ENCODE results near the gene GRIA3.
"Not testable (repeated sequence)": the region's sequence is repeated elsewhere in the genome, so short reads cannot be mapped to it uniquely, and the experiment has no call there.

Gene GRIA3

DNA sequence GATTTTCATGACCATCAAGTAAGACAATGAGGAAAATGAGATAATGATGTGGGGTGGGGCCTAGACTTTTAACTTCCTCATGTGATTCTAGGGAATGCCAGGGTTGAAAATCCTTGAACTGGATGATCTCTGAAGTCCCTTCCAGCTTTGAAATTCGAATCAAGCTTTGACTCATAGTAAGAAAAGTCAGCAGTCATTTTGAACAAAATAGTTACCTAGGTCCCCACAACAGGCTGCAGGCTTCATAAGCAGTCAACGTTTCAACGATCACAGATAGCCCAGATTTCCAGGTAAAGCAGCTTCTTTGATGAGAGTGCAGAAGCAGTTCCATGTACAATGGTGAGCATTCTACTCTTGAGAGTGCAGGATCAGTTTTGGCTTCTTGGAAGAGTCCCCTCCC, 93.7 kb downstream of the GRIA3 start:
- DNase-seq = no peak

DNA sequence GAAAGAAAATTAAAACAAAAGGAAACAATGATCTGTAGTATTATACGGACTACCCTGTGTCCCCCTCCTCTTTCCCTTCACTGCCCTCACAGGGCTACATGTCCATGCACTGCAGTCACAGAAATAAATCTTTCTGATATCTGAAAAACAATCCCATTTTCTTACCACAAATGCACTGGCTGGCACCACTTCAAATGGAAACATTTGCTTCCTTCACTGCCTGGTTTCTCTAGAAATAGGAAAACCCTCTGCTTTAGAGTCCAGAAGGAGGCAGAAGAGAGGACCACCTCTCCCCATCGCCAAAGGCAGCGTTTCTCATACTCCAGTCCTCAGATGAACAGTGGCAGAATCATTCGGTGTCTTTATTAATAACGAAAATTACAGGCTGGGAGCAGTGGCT, 98.2 kb downstream of the GRIA3 start:
- no peak for DNase-seq

DNA sequence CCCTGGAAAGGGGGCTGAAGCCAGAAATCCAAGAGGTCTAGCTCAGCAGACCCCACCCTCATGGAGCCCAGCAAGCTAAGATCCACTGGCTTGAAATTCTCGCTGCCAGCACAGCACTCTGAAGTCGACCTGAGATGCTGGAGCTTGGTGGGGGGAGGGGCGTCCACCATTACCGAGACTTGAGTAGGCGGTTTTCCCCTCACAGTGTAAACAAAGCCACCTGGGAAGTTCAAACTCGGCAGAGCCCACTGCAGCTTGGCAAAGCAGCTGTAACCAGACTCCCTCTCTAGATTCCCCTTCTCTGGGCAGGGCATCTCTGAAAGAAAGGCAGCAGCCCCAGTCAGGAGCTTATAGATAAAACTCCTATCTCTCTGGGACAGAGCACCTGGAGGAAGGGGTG, 99.3 kb downstream of the GRIA3 start:
- not testable (repeated sequence) for DNase-seq

DNA sequence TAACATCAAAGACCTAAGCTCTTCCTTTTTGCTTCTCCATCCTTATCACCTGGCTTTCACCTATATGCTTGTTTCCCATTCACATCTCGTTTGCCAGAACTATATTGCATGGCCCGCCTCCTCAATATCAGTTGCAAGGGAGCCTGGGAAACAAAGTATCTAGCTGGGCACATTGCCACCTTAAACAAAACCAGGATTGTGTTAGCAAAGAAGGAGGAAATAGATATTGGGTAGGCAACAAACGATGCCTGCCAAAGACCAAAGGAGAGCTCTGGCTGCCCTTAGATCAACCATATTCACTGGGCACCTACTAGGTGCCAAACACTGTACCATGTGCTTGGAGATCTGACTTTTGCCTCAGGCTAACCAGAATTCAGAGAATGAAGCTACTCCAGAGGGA, 107.5 kb downstream of the GRIA3 start:
- DNase-seq = no peak

DNA sequence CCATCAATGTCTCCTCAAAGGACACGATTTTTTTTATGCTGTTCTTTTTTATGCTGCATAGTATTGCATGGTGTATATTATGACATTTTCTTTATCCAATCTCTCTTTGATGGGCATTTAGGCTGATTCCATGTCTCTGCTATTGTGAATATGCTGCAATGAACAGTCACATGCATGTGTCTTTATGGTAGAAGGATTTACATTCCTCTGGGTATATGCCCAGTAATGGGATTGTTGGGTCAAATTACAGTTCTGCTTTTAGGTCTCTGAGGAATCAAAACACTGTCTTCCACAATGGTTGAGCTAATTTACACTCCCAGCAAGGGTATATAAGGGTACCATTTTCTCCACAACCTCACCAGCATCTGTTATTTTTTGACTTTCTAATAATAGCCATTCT, 113.9 kb downstream of the GRIA3 start:
- DNase-seq = no peak

DNA sequence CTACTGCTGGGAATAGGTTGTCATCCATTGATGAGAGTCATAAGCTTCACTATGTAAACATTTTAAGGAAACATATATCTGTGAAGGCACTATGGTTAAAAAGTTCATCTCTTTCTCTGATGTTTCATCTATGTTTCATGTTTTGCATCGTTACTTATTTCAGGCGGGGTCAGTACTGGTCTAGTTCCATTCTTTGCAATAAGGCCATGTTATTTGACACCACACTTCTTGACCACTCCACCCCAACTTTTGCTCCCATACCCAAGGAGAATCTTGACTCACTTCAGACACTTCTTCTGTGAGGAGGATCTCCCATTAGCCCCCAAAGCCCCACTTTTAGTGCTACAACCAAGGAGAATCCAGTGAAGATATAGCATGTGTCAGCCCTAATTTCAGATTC, 119.4 kb downstream of the GRIA3 start:
- no peak for DNase-seq

DNA sequence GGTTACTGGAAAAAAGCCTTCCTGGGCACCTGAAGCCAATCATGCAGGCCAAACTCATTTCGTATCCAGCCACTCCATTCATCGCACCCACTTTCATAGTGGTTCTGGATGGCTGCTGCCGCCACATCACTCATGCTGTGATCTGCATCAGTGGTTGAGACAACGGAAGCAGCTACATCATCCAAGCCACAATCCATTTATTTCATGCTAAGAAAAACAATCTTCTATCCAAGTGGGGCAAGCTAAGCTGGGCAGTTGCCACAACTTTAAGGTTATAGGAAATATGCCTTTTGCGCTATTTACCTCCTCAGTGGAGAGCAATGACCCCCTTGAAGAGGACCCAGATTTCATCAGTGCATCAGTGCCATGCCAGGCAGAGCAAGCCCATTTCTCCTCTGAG, 124.6 kb downstream of the GRIA3 start:
- no peak for DNase-seq

DNA sequence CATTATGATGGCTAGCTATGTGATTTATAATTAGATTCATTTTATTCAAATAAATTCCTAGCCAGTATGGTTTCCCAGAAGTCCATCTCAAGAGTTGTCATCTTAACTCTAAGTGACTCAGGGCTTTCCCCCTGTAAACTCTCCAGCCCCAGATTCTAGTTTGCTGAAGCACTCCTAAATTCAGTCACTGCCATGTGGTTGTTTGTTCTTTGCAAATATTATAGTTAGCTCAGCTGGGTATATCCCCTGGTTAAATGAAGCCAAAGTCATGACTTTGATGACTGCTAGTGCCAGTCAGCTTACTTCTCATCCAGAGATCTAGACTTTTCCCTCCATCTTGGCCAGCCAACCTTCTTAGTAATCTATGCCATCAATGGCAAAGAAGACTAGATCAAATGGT, 126.0 kb downstream of the GRIA3 start:
- no peak for DNase-seq

DNA sequence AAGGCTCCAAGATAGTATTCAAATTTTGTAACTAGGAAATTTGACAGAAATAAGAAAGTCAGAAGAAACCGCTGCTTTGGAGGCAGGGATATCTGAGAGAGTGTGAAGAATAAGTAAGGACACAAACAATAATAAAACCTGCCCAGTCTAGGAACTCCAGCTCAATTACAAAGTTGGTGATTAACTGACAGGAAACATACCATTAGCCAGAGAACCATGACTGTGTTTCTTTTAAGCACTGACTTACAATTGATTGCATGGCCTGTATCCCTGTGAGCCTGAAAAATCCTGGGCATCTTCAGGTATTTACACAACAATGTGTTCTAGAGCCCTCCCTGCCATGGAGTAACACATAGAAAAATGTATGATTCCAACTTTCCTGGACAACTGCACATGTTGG, 127.4 kb downstream of the GRIA3 start:
- no peak for DNase-seq

DNA sequence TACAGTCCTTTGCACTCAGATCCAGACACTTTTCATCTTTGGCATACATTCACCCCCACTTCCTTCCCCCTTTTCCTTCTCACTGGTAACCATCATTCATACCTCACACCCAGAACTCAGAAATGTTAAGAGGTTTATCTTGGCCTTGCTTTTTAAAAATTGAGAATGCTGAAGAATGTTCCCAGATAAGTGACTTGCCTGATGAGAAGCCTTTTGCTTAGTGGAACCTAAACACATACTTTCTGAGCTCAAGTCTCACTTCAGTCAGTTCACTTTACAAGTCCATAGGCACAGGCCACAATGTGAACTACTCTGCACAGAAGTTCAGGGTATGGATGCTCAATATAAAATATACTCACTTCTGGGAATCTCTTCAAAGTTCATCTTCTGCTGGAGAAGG, 129.4 kb downstream of the GRIA3 start:
- DNase-seq = no peak

DNA sequence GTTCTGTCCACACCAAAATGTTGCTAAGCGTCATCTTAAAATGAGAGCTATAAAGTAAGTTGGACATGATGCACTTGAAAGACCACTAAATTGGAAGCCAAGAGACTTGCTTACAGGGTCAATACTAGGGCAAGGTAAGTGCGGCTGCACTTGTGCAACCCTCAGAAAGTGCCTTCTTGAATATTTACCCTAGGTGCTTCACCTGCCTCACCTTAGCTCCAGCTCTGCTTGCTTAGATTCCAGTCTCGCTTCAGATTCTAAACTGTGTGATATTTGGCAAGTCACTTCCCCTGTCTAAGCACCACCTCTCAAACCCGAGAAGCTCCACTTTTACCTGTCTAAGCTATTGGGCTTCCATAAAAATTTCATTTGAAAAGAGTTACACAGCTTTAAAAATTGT, 136.5 kb downstream of the GRIA3 start:
- DNase-seq = no peak

DNA sequence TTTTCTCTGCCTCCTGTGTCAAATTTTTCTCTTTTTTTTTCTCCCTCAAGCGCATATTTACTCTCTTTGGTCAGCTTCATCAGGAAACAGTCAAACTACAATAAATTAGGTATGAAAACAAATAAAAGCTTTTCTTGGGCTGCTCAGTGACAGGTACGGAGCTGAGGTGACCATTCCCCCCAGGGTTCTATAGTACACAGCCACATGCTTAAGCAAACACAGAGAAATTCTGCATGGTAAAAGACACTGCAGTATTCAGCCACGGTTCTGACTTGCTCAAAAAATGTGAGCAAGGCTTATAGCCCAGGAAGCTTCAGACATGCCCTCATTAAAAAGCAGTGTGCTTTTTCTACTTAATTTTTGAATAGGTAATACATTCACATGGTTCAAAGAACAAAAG, 138.5 kb downstream of the GRIA3 start:
- DNase-seq = no peak

DNA sequence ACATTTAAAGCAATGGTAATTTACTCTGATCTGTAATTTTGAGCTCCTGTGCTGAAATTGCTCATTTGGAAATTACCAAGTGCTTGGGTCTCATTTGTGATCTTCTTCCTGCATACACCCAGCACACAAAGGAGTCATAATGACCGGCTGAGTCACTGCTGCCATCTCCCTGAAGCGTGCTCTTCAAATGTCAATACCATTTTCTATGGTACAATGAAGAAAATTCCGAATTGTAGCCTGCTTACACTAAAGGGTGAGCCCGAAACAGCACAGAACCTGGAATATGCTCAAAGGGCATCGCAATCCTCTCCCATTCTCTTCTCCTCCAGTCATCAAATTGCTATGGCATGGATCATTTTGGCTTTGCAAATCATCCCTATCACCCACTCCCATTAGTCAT, 140.5 kb downstream of the GRIA3 start:
- no peak for DNase-seq

DNA sequence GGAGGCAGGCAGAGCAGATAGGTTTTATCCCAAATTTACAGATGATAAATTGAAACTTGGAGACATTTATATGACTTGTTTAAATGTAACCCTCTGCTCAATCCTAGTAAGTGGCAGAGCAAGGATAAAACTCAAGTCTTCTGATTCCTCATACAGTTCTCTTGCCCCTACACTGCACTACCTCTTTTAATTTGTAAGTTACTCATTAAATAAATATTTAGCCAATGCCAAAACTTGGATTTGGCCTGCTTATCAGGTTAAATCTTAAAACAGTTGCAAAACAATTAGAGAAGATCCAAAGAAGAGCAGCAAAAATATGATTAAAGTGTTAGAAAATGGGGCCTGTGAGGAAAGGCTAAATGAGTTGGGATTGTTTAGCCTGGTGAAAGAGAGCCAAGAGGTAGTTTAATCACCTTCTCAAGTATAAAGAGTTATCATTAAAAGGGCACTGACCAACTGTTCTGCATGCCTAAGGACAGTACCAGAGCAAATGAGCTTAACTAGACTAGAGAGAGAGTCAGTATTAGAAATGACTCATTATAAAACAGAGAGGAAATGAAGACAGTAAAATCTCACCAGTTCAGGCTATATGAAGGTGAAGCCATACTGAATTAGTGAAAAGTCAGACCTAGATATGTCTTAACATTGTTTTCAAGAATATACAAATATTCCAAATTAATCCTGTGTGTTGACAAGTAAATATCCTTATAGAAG, 146.3 kb downstream of the GRIA3 start:
- DNase-seq = no peak

DNA sequence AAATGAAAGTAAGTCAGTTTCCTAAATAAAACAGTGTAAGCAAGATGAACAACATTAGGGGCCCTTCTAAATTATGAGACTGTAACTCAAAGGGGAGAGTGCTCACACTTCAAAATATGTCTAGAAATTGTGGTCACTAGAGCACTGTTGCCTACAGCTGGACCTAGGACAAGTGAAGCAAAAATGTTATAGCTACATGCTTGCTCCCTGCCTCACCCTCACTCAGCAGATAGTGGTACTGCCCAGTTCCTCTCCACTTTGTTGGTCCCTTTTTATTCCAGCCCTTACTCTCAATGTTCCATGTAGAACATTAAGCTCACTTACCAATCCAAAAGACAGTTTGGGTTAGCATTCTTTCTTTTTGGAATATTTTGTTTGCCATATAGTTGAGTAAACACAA, 147.3 kb downstream of the GRIA3 start:
- DNase-seq = no peak

DNA sequence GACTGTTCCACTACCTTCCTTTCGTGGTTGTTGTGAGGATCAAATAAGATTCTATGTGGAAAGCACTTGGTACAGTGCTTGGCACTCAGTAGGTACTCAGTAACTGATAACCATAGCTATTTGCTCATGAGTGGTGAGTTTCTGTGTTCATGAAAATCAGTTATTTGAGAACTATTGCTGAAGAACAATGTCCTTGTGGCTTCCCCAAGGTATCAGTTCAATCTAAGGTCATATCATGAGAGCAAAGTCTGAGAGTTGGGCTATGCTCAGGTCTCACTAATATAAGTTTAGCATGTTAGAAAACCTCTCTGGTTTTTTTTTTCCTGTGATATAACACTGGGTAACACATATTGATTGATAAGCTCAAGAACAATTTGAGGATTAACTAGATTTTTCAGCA, 147.8 kb downstream of the GRIA3 start:
- DNase-seq = no peak

DNA sequence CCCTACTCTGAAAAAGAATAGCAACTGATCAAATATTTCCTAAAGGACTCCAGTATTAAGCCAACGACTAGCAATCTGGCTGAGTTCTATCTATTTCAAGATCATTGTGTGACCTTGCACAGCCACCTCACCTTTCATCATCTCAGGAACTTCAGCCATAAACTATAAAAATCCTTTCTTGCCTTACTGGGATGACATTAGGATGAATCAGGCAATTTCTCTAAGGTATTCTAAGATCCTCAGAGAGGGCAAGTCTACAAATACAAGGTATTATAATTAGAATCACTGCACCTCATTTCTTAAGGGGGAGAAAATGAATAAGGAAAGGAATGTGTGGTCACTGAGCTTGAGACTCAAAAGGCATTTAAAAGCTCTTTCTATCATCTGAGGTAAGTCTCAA, 152.6 kb downstream of the GRIA3 start:
- DNase-seq = no peak

DNA sequence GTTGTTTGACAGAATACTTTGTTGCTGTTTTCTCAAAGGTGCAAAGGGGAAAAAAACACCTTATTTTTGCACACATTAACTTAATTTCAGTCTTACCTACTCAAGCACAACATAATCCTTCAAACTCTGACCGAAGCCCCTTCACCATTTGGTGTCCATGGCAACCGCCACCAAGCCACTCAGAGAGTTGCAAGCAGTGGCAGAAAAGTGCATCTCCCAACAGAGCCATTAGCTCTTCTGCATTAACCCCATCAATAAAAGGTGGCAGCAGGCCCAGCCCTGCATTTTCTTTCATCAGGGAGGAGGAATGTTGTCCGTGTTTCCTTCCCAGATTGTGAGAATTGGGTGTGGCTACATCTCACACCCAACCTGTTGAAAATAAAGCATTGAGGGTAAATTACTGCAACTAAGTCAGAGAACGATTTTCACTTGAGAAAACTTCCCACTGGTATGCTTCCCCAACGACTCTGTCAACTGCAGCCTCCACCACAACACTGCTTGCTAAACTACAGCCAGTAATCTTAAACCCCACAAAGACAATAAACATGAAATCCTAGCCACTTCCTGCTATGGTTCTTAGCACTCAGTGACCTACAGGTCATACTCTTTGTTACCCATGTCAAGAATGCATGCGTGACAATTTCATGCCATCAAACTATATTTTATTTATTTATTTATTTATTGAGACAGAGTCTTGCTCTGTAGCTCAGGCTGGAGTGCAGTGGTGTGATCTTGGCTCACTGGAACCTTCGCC, 154.0 kb downstream of the GRIA3 start:
- no peak for DNase-seq

DNA sequence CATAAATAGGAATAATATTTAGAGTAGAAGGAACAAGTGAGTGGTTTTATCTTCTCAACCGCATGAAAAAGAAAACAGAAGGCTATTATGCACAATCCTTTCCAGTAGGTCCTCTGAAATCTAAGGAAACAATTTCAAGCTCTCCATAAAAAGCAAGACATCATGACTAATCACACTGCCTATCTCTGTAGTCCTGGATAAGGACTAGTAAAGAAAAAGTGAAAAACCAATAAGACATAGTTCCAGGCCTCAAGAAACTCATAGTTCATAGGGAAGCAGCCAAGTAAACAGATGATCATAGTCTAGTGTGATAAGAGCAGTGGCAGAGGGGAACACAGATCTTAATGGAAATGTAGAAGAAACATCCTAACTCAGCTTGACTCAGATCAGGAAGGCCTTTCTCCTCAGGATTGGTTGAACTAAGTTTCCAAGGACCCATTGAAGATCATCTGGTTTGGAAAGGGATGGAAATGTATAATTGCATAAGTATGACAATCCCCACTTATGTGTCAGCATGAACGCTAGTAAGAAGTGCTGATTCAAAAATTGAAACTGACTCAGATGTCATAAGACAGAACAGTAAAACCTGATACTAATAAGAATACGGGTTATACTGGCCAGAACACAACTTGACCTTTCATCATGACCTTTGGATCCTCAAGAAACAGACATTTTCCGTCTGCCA, 155.3 kb downstream of the GRIA3 start:
- no peak for DNase-seq

DNA sequence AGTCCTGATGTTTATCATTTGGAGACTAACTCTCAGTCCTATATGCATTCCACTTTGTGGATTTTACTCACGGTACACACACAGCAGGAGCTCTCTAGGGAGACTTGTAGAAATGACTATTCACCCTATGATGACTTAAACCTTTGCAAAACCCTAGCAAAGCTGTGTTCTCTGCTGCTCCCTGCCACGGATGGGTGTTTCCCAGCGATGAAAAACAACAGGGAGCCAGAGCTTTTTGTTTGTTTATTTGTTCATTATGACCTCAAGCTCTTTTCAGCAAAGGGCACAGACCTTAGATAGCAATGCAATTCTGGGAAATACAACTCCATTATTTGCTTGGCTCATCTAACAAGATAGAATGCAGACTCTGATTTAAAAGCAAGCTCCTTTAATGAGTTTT, 156.6 kb downstream of the GRIA3 start:
- no peak for DNase-seq

DNA sequence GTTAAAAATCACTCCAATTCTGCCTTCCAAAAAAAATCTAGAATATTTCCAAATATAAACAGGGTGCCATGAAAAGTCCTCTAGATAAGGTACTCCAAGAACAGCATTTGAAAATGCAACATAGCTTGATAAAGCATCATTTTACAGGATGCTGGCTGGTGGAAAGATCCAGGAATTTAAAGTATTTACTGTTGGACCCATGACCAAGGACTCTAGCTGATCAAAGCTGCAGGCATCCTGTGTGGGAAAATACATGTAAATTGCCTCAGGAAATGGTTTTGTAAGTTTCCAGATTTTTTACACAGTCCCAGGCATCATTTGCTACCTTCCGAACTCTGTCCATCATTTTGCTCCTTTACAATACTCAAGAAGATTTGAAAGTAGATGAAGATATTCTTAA, 164.4 kb downstream of the GRIA3 start:
- no peak for DNase-seq

DNA sequence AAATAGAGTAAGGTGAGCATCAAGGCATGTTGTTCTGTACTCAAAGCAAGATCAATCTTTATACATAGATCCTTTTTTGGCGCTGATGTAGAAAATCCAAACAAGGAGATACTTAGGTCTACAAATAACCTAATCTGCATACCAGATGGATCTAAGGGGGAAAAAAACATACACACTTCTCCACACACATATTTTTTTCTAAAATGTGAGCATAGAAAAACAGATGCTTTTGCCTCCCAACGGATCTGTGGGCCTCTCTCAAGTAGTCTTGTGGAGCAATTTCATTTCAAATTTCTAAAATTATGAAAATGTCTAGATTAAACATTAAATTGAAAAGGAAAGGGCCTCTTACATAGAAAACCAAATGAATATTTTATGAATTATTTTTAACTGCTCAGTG, 166.1 kb downstream of the GRIA3 start:
- no peak for DNase-seq

DNA sequence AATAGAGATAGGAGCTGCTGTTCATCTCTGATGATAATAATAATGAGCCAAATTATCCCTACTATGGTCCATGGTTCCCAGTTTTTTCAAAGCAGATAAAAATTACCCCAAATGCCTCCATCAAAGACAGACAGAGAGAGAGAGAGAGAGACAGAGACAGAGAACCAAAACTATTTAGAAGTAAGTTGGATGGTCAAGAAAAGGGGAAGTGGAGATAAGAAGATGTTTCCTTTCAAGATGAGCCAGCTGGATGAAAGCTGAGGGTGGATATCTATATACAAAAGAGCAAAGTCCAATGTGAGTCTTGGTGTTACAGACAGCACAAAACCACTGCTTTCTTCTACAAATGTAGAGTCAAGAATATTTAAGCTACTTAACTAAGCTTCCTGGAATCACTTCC, 173.9 kb downstream of the GRIA3 start:
- no peak for DNase-seq

DNA sequence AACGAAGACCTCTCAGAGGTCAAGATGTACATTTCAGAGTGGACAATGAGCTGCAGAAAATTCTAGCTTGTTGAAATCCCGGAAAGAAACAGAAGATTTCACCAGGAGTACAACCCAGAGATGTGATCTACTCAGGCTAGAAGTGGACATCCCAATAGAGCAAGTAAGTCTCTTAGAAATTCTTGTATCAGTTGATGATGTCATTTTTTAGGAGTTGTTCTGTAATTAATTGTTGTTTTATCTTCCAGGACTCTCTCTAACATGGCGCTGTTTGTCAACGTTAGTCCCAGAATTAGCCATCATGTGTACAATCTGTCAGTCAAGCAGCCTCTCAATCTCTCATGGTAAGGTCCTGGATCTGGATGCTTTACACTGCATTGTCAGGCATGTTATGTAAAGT, 174.4 kb downstream of the GRIA3 start:
- no peak for DNase-seq
